ENCODE measurements around the gene PTPRN.
A peak's percentile ranks its signal among the peaks of the same experiment; 100 is the strongest.
"Not testable (repeated sequence)": the region's sequence is repeated elsewhere in the genome, so short reads cannot be mapped to it uniquely, and the experiment has no call there.

Gene PTPRN

GRCh38 chr2:219258942-219259341 lies 50.3 kb downstream of the PTPRN start:
- not testable (repeated sequence) for H3K14ac ChIP-seq (ENCODE audit: low read length); H3K9ac ChIP-seq (ENCODE audit: low read depth, low read length, poor library complexity); H3K23ac ChIP-seq (ENCODE audit: low read depth, low read length, poor library complexity); DNase-seq (ENCODE audit: low spot score); H3K9me3 ChIP-seq (replicated peaks in 1 of 2; ENCODE audit: control insufficient read depth in 2 of 2, insufficient read depth in 1 of 2, low read depth in 1 of 2, low read length in 2 of 2); H3K4me3 ChIP-seq (ENCODE audit: low read length in 2 of 2); H2BK120ac ChIP-seq (ENCODE audit: low read depth, low read length); H3K18ac ChIP-seq (ENCODE audit: low read length); H3K4ac ChIP-seq (ENCODE audit: low read length); H2AK5ac ChIP-seq (ENCODE audit: low read depth, low read length); H2BK15ac ChIP-seq (ENCODE audit: low read length); H3K27ac ChIP-seq (replicated peaks; ENCODE audit: low read length); H2AFZ ChIP-seq (ENCODE audit: low read length); H2BK5ac ChIP-seq (ENCODE audit: low read length); H3K36me3 ChIP-seq (replicated peaks in 1 of 2; ENCODE audit: control insufficient read depth in 2 of 2, insufficient read depth in 2 of 2, low read length in 2 of 2); H2BK12ac ChIP-seq (ENCODE audit: low read length); H4K91ac ChIP-seq (ENCODE audit: low read depth, low read length, poor library complexity); H3K4me1 ChIP-seq (ENCODE audit: control insufficient read depth in 2 of 2, insufficient read depth in 1 of 2, low read depth in 1 of 2, low read length in 2 of 2); H3K4me2 ChIP-seq (ENCODE audit: insufficient read depth, low read length, poor library complexity, severe bottlenecking); H3K79me1 ChIP-seq (ENCODE audit: low read depth, low read length); H4K8ac ChIP-seq (ENCODE audit: low read depth, low read length)
- WGBS, 2 donors (ENCODE audit: extremely low coverage in 2 of 2, insufficient read length in 2 of 2, insufficient replicate concordance in 1 of 2): no CpG with 5 or more reads among the region's 10 CpGs
- H3K27me3 ChIP-seq (ENCODE audit: control insufficient read depth in 3 of 3, insufficient read depth in 3 of 3, low read depth in 1 of 3, low read length in 3 of 3): peaks cover 11 to 69% (median 33%) of the 10 kb centered on the region in 3 experiments

- Histone ChIP-seq H3K9ac (ENCODE audit: low read depth, low read length, poor library complexity) (no peak overlapping the region), H3K27ac (replicated peaks; ENCODE audit: low read length) (no peak overlapping the region), H3K4me3 (ENCODE audit: low read length in 2 of 2) (no peak overlapping the region), H3K9me3 (replicated peaks in 1 of 2; ENCODE audit: control insufficient read depth in 2 of 2, insufficient read depth in 1 of 2, low read depth in 1 of 2, low read length in 2 of 2) (peaks cover 0 to 2% of the 10 kb centered on the region in 2 donors), H3K27me3 (ENCODE audit: control insufficient read depth in 3 of 3, insufficient read depth in 3 of 3, low read depth in 1 of 3, low read length in 3 of 3) (peaks cover 28 to 69% (median 57%) of the 10 kb centered on the region in 3 experiments), H2AK5ac (ENCODE audit: low read depth, low read length) (peak overlapping the region; percentile 88), H2AFZ (ENCODE audit: low read length) (peak overlapping the region; percentile 83), H2BK120ac (ENCODE audit: low read depth, low read length) (no peak overlapping the region), H3K14ac (ENCODE audit: low read length) (no peak overlapping the region), H2BK15ac (ENCODE audit: low read length) (no peak overlapping the region), H3K18ac (ENCODE audit: low read length) (peak overlapping the region; percentile 44), H3K36me3 (replicated peaks in 1 of 2; ENCODE audit: control insufficient read depth in 2 of 2, insufficient read depth in 2 of 2, low read length in 2 of 2) (no peaks in the 10 kb centered on the region), H3K4ac (ENCODE audit: low read length) (no peak overlapping the region), H2BK5ac (ENCODE audit: low read length) (no peak overlapping the region), H3K23ac (ENCODE audit: low read depth, low read length, poor library complexity) (peak overlapping the region; percentile 80), H4K91ac (ENCODE audit: low read depth, low read length, poor library complexity) (no peak overlapping the region), H3K79me1 (ENCODE audit: low read depth, low read length) (peaks cover 2% of the 10 kb centered on the region), H3K4me2 (ENCODE audit: insufficient read depth, low read length, poor library complexity, severe bottlenecking) (peak overlapping the region; percentile 80), H4K8ac (ENCODE audit: low read depth, low read length) (no peak overlapping the region), H3K4me1 (ENCODE audit: control insufficient read depth in 2 of 2, insufficient read depth in 1 of 2, low read depth in 1 of 2, low read length in 2 of 2) (peaks cover 12 to 17% of the 10 kb centered on the region in 2 donors), H2BK12ac (ENCODE audit: low read length) (no peak overlapping the region)
- WGBS, 2 donors (ENCODE audit: extremely low coverage in 2 of 2, insufficient read length in 2 of 2, insufficient replicate concordance in 1 of 2): no CpG with 5 or more reads among the region's 12 CpGs
- no peak for DNase-seq (ENCODE audit: low spot score)
Observed at GRCh38 chr2:219254590-219255201, 54.5 kb downstream of the PTPRN start.

- no CpG with 5 or more reads among the region's 76 CpGs for WGBS, 2 donors (ENCODE audit: extremely low coverage in 2 of 2, insufficient read length in 2 of 2, insufficient replicate concordance in 1 of 2)
Observed at GRCh38 chr2:219253753-219254589, 55.2 kb downstream of the PTPRN start, which contains the start of gene TUBA4A. TSS of gene TUBA4A (minus strand) at chr2:219253918. CDS start at chr2:219253858, 60 bp downstream.

More at GRCh38 chr2:219253753-219254589, 55.2 kb downstream of the PTPRN start, which contains the start of gene TUBA4A:
- Histone ChIP-seq H3K4me2 (ENCODE audit: insufficient read depth, low read length, poor library complexity, severe bottlenecking) (peak within 1 kb of the TSS; percentile 80), H3K36me3 (replicated peaks in 1 of 2; ENCODE audit: control insufficient read depth in 2 of 2, insufficient read depth in 2 of 2, low read length in 2 of 2) (no peaks in the 10 kb centered on the region), H3K4me3 (ENCODE audit: low read length in 2 of 2) (peak within 1 kb of the TSS; percentile 26 to 73), H3K27ac (replicated peaks; ENCODE audit: low read length) (no peak within 1 kb of the TSS), H3K9ac (ENCODE audit: low read depth, low read length, poor library complexity) (peak within 1 kb of the TSS; percentile 60), H3K18ac (ENCODE audit: low read length) (peak within 1 kb of the TSS; percentile 76), H2BK15ac (ENCODE audit: low read length) (peak within 1 kb of the TSS; percentile 81), H4K8ac (ENCODE audit: low read depth, low read length) (no peak within 1 kb of the TSS), H3K4ac (ENCODE audit: low read length) (no peak within 1 kb of the TSS), H3K14ac (ENCODE audit: low read length) (peak within 1 kb of the TSS; percentile 89), H3K27me3 (ENCODE audit: control insufficient read depth in 3 of 3, insufficient read depth in 3 of 3, low read depth in 1 of 3, low read length in 3 of 3) (peaks cover 28 to 63% (median 55%) of the 10 kb centered on the region in 3 experiments), H4K91ac (ENCODE audit: low read depth, low read length, poor library complexity) (no peak within 1 kb of the TSS), H3K4me1 (ENCODE audit: control insufficient read depth in 2 of 2, insufficient read depth in 1 of 2, low read depth in 1 of 2, low read length in 2 of 2) (peaks cover 12 to 18% of the 10 kb centered on the region in 2 donors), H3K9me3 (replicated peaks in 1 of 2; ENCODE audit: control insufficient read depth in 2 of 2, insufficient read depth in 1 of 2, low read depth in 1 of 2, low read length in 2 of 2) (peaks cover 0 to 2% of the 10 kb centered on the region in 2 donors), H3K23ac (ENCODE audit: low read depth, low read length, poor library complexity) (peak within 1 kb of the TSS; percentile 80), H2BK120ac (ENCODE audit: low read depth, low read length) (no peak within 1 kb of the TSS), H3K79me1 (ENCODE audit: low read depth, low read length) (peaks cover 2% of the 10 kb centered on the region), H2AK5ac (ENCODE audit: low read depth, low read length) (peak within 1 kb of the TSS; percentile 88), H2BK5ac (ENCODE audit: low read length) (no peak within 1 kb of the TSS), H2BK12ac (ENCODE audit: low read length) (peak within 1 kb of the TSS; percentile 73), H2AFZ (ENCODE audit: low read length) (peak within 1 kb of the TSS; percentile 83)
- peak; percentile 39 for DNase-seq (ENCODE audit: low spot score)
